Measurements from ENCODE around the gene OTULINL.

GRCh38 chr5:14552017-14552416 lies 29.6 kb upstream of the OTULINL start:
- no peak for TF ChIP-seq GABPA (IDR thresholded peaks at IDR 0.05 in 1 of 2, conservative IDR thresholded peaks at IDR 0.05 in 1 of 2)
- no peak for TF ChIP-seq TAF1 (conservative IDR thresholded peaks at IDR 0.05)
- no peak for TF ChIP-seq CTCF (IDR thresholded peaks at IDR 0.05; ENCODE audit: low read depth, low read length, missing input control)
- TF ChIP-seq, protein P1, sequence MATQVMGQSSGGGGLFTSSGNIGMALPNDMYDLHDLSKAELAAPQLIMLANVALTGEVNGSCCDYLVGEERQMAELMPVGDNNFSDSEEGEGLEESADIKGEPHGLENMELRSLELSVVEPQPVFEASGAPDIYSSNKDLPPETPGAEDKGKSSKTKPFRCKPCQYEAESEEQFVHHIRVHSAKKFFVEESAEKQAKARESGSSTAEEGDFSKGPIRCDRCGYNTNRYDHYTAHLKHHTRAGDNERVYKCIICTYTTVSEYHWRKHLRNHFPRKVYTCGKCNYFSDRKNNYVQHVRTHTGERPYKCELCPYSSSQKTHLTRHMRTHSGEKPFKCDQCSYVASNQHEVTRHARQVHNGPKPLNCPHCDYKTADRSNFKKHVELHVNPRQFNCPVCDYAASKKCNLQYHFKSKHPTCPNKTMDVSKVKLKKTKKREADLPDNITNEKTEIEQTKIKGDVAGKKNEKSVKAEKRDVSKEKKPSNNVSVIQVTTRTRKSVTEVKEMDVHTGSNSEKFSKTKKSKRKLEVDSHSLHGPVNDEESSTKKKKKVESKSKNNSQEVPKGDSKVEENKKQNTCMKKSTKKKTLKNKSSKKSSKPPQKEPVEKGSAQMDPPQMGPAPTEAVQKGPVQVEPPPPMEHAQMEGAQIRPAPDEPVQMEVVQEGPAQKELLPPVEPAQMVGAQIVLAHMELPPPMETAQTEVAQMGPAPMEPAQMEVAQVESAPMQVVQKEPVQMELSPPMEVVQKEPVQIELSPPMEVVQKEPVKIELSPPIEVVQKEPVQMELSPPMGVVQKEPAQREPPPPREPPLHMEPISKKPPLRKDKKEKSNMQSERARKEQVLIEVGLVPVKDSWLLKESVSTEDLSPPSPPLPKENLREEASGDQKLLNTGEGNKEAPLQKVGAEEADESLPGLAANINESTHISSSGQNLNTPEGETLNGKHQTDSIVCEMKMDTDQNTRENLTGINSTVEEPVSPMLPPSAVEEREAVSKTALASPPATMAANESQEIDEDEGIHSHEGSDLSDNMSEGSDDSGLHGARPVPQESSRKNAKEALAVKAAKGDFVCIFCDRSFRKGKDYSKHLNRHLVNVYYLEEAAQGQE (IDR thresholded peaks at IDR 0.05): no peak
- no peak for TF ChIP-seq YY1 (IDR thresholded peaks at IDR 0.05)
- TF ChIP-seq MAX (IDR thresholded peaks at IDR 0.05): no peak
- TF ChIP-seq RAD21 (IDR thresholded peaks at IDR 0.05): no peak
- no peak for TF ChIP-seq JUND (IDR thresholded peaks at IDR 0.05)
- TF ChIP-seq RXRA (IDR thresholded peaks at IDR 0.05): no peak
- no peak for TF ChIP-seq FOXA2 (IDR thresholded peaks at IDR 0.05)

Measured in liver (tissue), 3 donors.